HG02798 (cell line): ENCODE measurements around the gene PCDH1.
"Not testable (repeated sequence)": the region's sequence is repeated elsewhere in the genome, so short reads cannot be mapped to it uniquely, and the experiment has no call there.

ENCODE experiments used
- ATAC-seq: cut with Tn5 transposase; IDR thresholded peaks from one replicate; pipeline ENCODE4 v1.9.1; 2021; ENCODE audit warnings: mild to moderate bottlenecking; ENCODE audit not compliant: unreplicated experiment, poor library complexity

The PCDH1 gene

GRCh38 chr5:141878186-141878710, at the start of gene PCDH1:
Gene PCDH1, minus strand, starts transcription at chr5:141878410. Its CDS starts 148 bp downstream, at chr5:141878262.
- ATAC-seq = no peak

- ATAC-seq = no peak
Observed at GRCh38 chr5:141926434-141926833, 48.2 kb upstream of the PCDH1 start.

DNA sequence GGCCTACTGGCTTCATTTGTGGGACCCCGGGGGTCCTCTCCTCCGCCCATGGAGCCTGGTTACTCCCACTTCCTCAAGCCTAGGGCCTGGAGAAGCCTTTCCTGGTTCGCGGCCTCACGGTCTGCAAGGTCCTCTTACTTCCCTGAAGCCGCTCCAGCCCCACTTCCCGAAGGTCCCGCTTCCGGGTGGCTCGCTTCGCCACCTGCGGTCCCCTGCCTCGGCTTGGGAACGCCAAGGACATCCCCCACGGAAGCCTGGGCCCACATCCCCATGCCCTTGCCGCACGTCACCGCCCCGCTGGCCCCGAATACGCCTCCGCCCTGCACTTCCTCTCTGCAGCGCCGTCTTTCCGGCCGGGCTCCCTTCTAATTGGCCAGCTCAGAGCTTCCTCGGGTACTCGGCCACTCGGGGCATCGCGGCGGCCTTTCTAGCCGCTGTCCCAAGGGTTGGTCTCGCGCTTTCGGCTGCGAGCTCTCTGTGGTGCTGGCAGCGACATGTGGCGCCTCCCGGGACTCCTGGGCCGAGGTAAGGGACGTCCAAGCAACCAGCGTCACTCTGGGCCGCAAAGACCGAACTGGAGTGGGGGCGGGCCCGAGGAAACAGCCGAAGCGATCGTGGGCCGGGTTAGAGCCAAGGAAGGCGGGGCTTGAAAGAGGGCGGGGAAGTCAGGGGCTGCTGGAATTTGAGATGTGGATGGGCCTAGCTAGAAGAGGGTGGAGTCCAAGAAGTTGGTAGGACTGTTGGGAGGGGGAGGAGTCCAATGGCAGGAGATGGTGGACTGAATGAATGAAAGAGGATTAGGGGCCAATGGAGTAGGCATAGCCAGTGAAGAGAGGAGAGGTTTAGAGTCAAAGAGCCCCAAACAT, 45.5 kb upstream of the PCDH1 start, which contains the start of gene DELE1:
Gene DELE1, plus strand, starts transcription at position 424 of the 866 bp plus-strand sequence. Its CDS starts 71 bp downstream, at position 495.
- peak; percentile 97 for ATAC-seq

- ATAC-seq = not testable (repeated sequence)
Observed at GRCh38 chr5:141922827-141923447, 44.7 kb upstream of the PCDH1 start.

DNA sequence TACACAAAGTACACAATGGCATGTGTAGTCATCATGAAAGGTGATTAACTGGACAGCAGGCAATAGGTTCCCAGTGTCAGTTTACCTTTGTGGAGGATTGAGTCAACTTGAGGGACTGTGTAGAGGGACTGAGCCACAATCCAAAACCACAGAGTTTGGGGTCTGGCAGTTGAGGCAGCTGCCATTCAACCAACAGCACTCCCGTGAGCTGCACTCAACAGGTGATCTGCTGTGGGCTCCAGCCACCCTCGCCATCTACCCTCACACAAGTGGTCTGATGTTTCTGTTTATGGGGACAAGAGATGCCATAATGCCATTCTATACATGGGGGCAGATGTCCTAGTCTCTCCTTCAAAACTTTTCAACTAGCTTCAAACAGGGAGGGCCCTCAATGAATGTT, 42.6 kb upstream of the PCDH1 start:
- no peak for ATAC-seq

DNA sequence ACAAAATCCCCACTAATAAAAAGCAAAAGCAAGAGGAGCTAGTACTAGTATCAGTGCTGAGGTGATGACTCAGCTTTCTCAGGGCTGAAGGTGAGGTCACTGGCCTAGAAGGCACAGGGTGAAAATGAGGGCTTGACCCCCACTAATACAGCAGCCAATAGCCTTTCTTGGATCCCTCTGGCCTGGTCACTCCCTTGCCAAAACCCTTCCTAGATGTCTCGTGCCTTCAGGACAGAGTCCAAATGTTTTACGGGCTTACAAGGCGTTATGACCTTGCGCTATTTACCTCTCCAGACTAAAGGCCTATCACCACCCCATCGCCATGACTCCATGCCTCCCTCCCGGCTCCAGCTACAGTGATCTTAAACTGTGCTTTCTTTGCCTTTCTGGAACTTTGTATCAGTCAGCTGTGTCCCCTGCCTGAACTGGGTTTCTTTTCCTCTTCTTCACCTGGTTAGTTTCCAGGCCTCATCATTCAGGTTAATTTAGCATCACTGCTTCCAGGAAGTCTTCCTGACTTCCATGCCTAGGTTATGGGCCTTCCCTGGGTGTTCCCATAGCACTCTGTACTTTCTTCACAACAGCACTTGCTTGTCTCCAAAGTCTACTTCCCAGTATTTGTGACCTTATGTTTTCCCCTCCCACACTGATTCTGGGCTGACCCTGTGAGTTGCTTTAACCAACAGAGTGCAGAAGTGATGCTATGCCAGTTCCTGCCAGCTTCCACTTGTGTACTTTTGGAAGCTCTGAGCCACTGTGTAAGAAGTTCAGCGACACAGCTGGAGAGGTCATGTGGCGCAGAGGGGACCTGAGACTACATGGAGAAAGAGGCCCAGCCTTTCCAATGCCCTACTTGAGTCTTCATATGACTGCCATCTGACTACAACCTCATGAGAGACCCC, 41.3 kb upstream of the PCDH1 start:
- ATAC-seq = no peak

DNA sequence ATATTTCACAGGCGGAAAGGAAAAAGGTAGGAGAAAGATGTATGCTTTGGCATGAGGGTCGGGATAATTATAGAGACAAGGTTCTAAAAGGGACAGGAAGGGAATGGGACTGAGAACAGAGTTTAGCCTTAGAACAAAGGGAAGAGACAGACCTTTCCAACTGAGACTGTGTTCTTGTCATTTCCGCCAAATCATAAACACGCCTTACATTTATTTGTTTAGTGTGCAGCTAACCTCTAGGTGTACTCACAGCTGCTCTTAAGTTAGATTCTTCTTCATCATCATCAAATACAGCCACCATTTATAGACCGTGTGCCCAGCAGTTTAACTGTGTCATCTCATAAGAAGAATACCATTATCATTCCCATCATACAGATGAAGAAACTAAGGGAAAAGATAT, 39.5 kb upstream of the PCDH1 start:
- ATAC-seq = no peak

GRCh38 chr5:141916522-141916921, 38.3 kb upstream of the PCDH1 start:
- no peak for ATAC-seq

- ATAC-seq = no peak
Observed at GRCh38 chr5:141915881-141916336, 37.7 kb upstream of the PCDH1 start.

DNA sequence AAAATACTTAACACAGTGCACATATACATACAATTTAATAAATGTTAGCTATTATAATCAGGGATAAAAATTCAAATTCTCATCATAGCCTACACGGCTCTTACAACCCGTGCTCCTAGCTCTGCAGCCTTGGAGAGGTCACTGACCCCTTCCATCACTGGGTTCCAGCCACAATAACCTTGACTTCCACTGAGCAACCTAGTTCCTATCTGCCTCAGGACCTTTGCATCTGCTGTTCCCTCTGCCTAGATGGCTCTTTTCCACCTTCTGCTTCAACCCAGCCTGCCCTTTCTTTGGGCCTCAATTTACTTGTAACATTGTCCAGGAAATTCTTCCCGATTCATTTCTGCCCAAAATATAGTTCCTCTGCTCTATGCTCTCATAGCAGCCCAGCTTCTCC, 36.6 kb upstream of the PCDH1 start:
- ATAC-seq = no peak

DNA sequence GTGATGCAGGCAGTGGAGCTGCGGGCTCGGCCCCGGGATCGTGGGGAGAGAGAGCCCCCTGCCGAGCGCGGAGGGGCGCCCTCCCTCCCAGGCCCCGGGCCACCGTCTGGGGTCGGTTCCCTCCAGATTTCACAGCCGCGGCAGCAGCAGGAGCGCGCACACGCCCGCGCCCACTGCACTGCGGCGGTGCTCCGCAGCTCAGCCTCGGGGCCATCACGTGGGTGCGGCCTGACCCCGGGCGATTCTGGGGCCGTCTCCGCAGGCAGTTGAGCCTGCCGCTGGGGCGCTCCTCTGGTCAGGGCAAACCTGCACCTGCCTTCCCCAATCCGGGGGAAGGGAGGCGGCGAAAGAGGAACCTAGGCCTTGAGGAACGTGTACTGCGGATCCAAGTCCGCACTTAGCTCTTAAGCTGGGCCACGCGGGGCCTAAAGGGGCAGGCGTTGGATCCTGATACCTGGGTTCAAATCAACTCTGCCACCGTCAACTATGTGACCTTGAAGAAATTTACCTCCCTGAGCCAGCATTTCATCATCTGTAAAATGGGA, 36.1 kb upstream of the PCDH1 start:
- ATAC-seq = peak; percentile 81

DNA sequence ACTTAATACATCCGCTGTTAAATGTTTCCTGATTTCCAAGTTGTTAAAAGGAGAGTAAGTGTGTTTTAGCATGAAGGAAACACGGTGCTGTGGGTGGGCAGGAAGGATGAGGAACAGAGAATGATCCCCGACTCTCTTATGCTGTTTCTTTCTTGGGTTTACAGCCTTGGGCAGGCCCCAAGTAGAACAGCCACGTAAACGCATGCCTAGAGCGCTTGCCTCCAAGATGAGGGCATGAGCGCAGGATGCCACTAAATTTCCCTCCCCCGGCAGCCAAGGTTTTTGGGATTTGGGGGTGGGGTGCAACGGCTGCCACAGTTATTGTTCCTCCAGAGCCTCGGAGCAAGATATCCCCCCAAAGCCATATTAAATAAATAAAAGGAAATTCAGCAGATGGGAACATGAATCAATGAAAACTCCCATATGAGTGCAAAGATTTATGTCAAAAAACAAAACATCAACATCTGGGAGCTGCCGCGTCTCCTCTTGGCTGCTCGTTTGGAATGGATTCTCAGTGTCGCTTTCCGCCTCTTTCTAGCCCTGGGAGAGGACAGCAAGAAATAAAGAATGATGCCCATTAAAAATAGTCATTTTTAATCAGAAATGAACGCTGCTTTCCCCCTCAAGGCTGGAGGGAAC, 35.5 kb upstream of the PCDH1 start:
- no peak for ATAC-seq

DNA sequence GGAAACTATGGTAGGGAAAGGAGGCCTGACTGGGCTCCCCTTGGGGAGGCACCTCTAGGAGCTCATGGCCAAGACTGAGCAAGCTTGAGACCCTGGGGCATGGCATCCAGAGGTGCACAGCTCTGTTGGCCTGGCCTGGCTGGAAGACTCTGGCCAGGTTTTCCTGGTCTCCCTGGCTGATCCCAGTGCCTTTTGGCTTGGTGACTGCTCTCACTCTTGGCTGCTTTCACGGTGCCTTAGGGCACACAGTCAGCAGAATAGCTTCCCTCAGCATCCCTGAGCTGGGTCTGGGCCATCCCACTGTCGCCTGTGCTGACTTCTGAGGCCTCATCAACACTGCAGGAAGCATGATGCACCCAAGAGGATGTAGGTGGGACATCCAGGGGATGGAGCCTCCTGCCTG, 32.1 kb upstream of the PCDH1 start:
- no peak for ATAC-seq

- no peak for ATAC-seq
Observed at GRCh38 chr5:141909212-141909611, 31.0 kb upstream of the PCDH1 start.

- ATAC-seq = no peak
Observed at GRCh38 chr5:141908796-141909195, 30.6 kb upstream of the PCDH1 start.

GRCh38 chr5:141906972-141907371, 28.8 kb upstream of the PCDH1 start:
- no peak for ATAC-seq

- no peak for ATAC-seq
Observed at GRCh38 chr5:141906517-141906916, 28.3 kb upstream of the PCDH1 start.

DNA sequence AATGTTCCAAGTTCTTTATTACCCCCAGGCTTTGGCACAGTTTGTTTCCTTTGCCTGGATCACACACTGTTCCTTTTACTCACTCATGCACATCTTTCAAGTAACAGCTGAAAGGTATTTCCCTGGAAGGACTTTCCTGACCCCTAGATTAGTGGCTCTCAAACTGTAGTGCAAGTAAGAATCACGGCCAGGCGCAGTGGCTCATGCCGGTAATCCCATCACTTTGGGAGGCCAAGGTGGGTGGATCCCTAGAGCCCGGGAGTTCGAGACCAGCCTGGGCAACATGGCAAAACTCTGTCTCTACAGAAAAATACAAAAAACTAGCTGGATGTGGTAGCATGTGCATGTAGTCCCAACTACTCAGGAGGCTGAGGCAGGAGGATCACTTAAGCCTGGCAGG, 26.3 kb upstream of the PCDH1 start:
- ATAC-seq = no peak

GRCh38 chr5:141903261-141903660, 25.1 kb upstream of the PCDH1 start:
- ATAC-seq = no peak
